ENCODE data around the gene GPR152. TPM values are rescaled to one million over a fixed set of nuclear protein-coding genes. Genes with fewer than 3 reads are reported as not detected.

GPR152 gene
- total RNA-seq, 1 experiment from 2014 or later, result not detected

GRCh38 chr11:67436459-67437081 is 16.0 kb downstream of the GPR152 start:
- no TSS peak for BruUV-seq (replicated peaks)
- peaks cover 14% of the 10 kb centered on the region for H3K4me1 Mint-ChIP-seq (ENCODE audit: low read depth, unreplicated experiment)
- no peaks in the 10 kb centered on the region for H3K9me3 Mint-ChIP-seq (ENCODE audit: low read depth, unreplicated experiment)
- no peak overlapping the region for H3K4me3 Mint-ChIP-seq (ENCODE audit: low read depth, unreplicated experiment)
- no peak for DNase-seq
- H3K36me3 Mint-ChIP-seq (ENCODE audit: insufficient read depth, unreplicated experiment), result peaks cover 71% of the 10 kb centered on the region
- TF ChIP-seq CTCF (IDR thresholded peaks at IDR 0.05; ENCODE audit: unreplicated experiment), result no peak
- intact Hi-C loops (cut with micrococcal nuclease; ENCODE audit: unreplicated experiment), result no loop called here
- no peak overlapping the region for H3K27ac Mint-ChIP-seq (ENCODE audit: unreplicated experiment)
- CTCF ChIA-PET, result interaction anchor here (0.5 kb wide), 1 partner anchor 55 kb away, joined by 3 read pairs; no protein-coding TSS in a partner anchor
- H3K27me3 Mint-ChIP-seq (ENCODE audit: unreplicated experiment), result no peaks in the 10 kb centered on the region

GRCh38 chr11:67435727-67436458 is 16.6 kb downstream of the GPR152 start:
- no TSS peak for BruUV-seq (replicated peaks)
- H3K27me3 Mint-ChIP-seq (ENCODE audit: unreplicated experiment), result no peaks in the 10 kb centered on the region

GRCh38 chr11:67435031-67435726 is 17.4 kb downstream of the GPR152 start:
- H3K27ac Mint-ChIP-seq (ENCODE audit: unreplicated experiment), result no peak overlapping the region

More at GRCh38 chr11:67435727-67436458, 16.6 kb downstream of the GPR152 start:
- no peak overlapping the region for H3K4me3 Mint-ChIP-seq (ENCODE audit: low read depth, unreplicated experiment)
- intact Hi-C loops (cut with micrococcal nuclease; ENCODE audit: unreplicated experiment), result no loop called here
- DNase-seq, result no peak
- H3K4me1 Mint-ChIP-seq (ENCODE audit: low read depth, unreplicated experiment), result peaks cover 14% of the 10 kb centered on the region
- CTCF ChIA-PET, result no interaction called here
- H3K9me3 Mint-ChIP-seq (ENCODE audit: low read depth, unreplicated experiment), result no peaks in the 10 kb centered on the region
- H3K27ac Mint-ChIP-seq (ENCODE audit: unreplicated experiment), result no peak overlapping the region
- H3K36me3 Mint-ChIP-seq (ENCODE audit: insufficient read depth, unreplicated experiment), result peaks cover 66% of the 10 kb centered on the region
- TF ChIP-seq CTCF (IDR thresholded peaks at IDR 0.05; ENCODE audit: unreplicated experiment), result no peak

More at GRCh38 chr11:67435031-67435726, 17.4 kb downstream of the GPR152 start:
- H3K36me3 Mint-ChIP-seq (ENCODE audit: insufficient read depth, unreplicated experiment), result peaks cover 60% of the 10 kb centered on the region
- no peaks in the 10 kb centered on the region for H3K9me3 Mint-ChIP-seq (ENCODE audit: low read depth, unreplicated experiment)
- no peak for DNase-seq
- H3K4me1 Mint-ChIP-seq (ENCODE audit: low read depth, unreplicated experiment), result peaks cover 12% of the 10 kb centered on the region
- TF ChIP-seq CTCF (IDR thresholded peaks at IDR 0.05; ENCODE audit: unreplicated experiment), result no peak
- CTCF ChIA-PET, result no interaction called here
- intact Hi-C loops (cut with micrococcal nuclease; ENCODE audit: unreplicated experiment), result no loop called here
- no peaks in the 10 kb centered on the region for H3K27me3 Mint-ChIP-seq (ENCODE audit: unreplicated experiment)
- H3K4me3 Mint-ChIP-seq (ENCODE audit: low read depth, unreplicated experiment), result no peak overlapping the region
- BruUV-seq (replicated peaks), result no TSS peak
